GM23338 (cell line): Measurements from ENCODE around the gene MRPS18B. TPM values are rescaled to one million over a fixed set of nuclear protein-coding genes. Genes with fewer than 3 reads are reported as not detected.

Source experiments
- ATAC-seq: fragments of 200-7000 bp; cut with Tn5 transposase; 3 replicates; pipeline ENCODE4 v1.9.1; 2020
- DNase-seq: peaks from one replicate; pipeline ENCODE4 v3.0.0-alpha.2; 2015; ENCODE audit warnings: low spot score
- H2AFZ ChIP-seq: fragments of 200-600 bp; sonication (generic); 2 replicates; pipeline ENCODE4 v1.8.0; 2016; ENCODE audit warnings: antibody characterized with exemption, mild to moderate bottlenecking, moderate library complexity
- H3F3A ChIP-seq: fragments of 200-600 bp; sonication (generic); replicated peaks from 2 replicates; pipeline ENCODE4 v1.8.0; 2017; ENCODE audit warnings: antibody characterized with exemption, mixed run types, low read depth
- H3K27ac ChIP-seq: fragments of 200-600 bp; sonication (generic); 2 replicates; pipeline ENCODE4 v1.6.1; 2016; ENCODE audit warnings: low read depth
- H3K27me3 ChIP-seq: fragments of 200-600 bp; sonication (generic); 2 replicates; pipeline ENCODE4 v1.8.0; 2016; ENCODE audit warnings: mild to moderate bottlenecking, mixed run types, moderate library complexity; ENCODE audit not compliant: insufficient read depth
- H3K36me3 ChIP-seq: fragments of 200-600 bp; sonication (generic); 2 replicates; pipeline ENCODE4 v1.8.0; 2016; ENCODE audit warnings: mild to moderate bottlenecking; ENCODE audit not compliant: insufficient read depth
- H3K4me1 ChIP-seq: fragments of 200-600 bp; sonication (generic); 2 replicates; pipeline ENCODE4 v1.8.0; 2016; ENCODE audit warnings: mild to moderate bottlenecking, moderate library complexity; ENCODE audit not compliant: insufficient read depth
- H3K4me2 ChIP-seq: fragments of 200-600 bp; sonication (generic); 2 replicates; pipeline ENCODE4 v1.7.1; 2017; ENCODE audit warnings: mixed run types
- H3K4me3 ChIP-seq: fragments of 200-600 bp; sonication (generic); 2 replicates; pipeline ENCODE4 v1.6.1; 2016; ENCODE audit warnings: mixed run types
- H3K79me2 ChIP-seq: fragments of 200-600 bp; sonication (generic); replicated peaks from 2 replicates; pipeline ENCODE4 v1.8.0; 2017; ENCODE audit warnings: mild to moderate bottlenecking; ENCODE audit not compliant: insufficient read depth
- H3K9me2 ChIP-seq: fragments of 200-600 bp; sonication (generic); 2 replicates; pipeline ENCODE4 v1.8.0; 2017; ENCODE audit not compliant: insufficient read depth
- H4K20me1 ChIP-seq: fragments of 200-600 bp; sonication (generic); replicated peaks from 2 replicates; pipeline ENCODE4 v1.8.0; 2017; ENCODE audit warnings: mild to moderate bottlenecking; ENCODE audit not compliant: insufficient read depth
- H3K27ac Mint-ChIP-seq: 2 replicates; pipeline ENCODE4 v1.8.0; 2020; ENCODE audit warnings: inconsistent platforms, mild to moderate bottlenecking, moderate library complexity, mixed read lengths
- H3K27me3 Mint-ChIP-seq: 3 replicates; pipeline ENCODE4 v1.8.0; 2022; ENCODE audit warnings: low read depth, mild to moderate bottlenecking, moderate library complexity, mixed read lengths, inconsistent platforms; ENCODE audit not compliant: insufficient read depth, poor library complexity
- H3K36me3 Mint-ChIP-seq: 3 replicates; pipeline ENCODE4 v1.8.0; 2021; ENCODE audit warnings: low read depth, mild to moderate bottlenecking, inconsistent platforms, moderate library complexity, mixed read lengths
- H3K4me1 Mint-ChIP-seq: 3 replicates; pipeline ENCODE4 v1.8.0; 2020; ENCODE audit warnings: mild to moderate bottlenecking, inconsistent platforms, mixed read lengths
- H3K4me3 Mint-ChIP-seq: 3 replicates; pipeline ENCODE4 v1.8.0; 2021; ENCODE audit warnings: moderate library complexity, mild to moderate bottlenecking, inconsistent platforms, mixed read lengths
- H3K9me3 Mint-ChIP-seq: 3 replicates; pipeline ENCODE4 v1.8.0; 2020; ENCODE audit warnings: moderate library complexity, mild to moderate bottlenecking, inconsistent platforms, mixed read lengths
- CREB1 ChIP-seq: fragments of 250-450 bp; sonication (Bioruptor Pico); IDR thresholded peaks from 2 replicates; pipeline ENCODE4 v1.5.0; 2020; ENCODE audit warnings: low read depth, mild to moderate bottlenecking, moderate library complexity
- CTCF ChIP-seq, 2 experiments: fragments of 200-600 bp in 1 of 2; sonication (generic) in 1 of 2; conservative IDR thresholded peaks; 2 replicates each; pipeline versions ENCODE4 v1.5.1 to v1.6.1; 2016 to 2017; ENCODE audit warnings: antibody characterized with exemption in 2 of 2, low read depth in 2 of 2, mild to moderate bottlenecking in 2 of 2, moderate library complexity in 1 of 2
- EZH2 ChIP-seq: fragments of 200-600 bp; sonication (generic); IDR thresholded peaks from one replicate; pipeline ENCODE4 v1.8.0; 2017; ENCODE audit warnings: antibody characterized with exemption, mild to moderate bottlenecking, low read depth; ENCODE audit not compliant: unreplicated experiment
- EZH2phosphoT487 ChIP-seq: fragments of 200-600 bp; sonication (generic); IDR thresholded peaks from one replicate; pipeline ENCODE4 v1.8.1; 2018; ENCODE audit warnings: antibody characterized with exemption; ENCODE audit not compliant: unreplicated experiment
- POLR2AphosphoS5 ChIP-seq: IDR thresholded peaks from 2 replicates; pipeline ENCODE4 v1.6.1; 2016; ENCODE audit warnings: antibody characterized with exemption, low read depth
- STAT1 ChIP-seq: IDR thresholded peaks from one replicate; pipeline ENCODE4 v1.6.1; 2016; ENCODE audit warnings: antibody characterized with exemption; ENCODE audit not compliant: unreplicated experiment
- ZNF114 ChIP-seq: fragments of 250-450 bp; sonication (Bioruptor Pico); IDR thresholded peaks from 2 replicates; pipeline ENCODE4 v1.5.0; 2020; ENCODE audit warnings: mild to moderate bottlenecking, moderate library complexity
- polyA plus RNA-seq: library from polyadenylated mRNA; unstranded; fragments of >200 nt; fragmentation: Nextera tagmentation; extraction: Ambion mirVana; gene quantifications from 2 replicates; pipeline ENCODE4 v1.2.1, GENCODE V29; 2016
- total RNA-seq: library from RNA; depleted of rRNA; stranded (reverse); fragments of >200 nt; shearing (Covaris generic); gene quantifications from 2 replicates; pipeline ENCODE4 v1.2.3, GENCODE V29; 2014
- TF ChIP-seq, protein P1 (sequence below): IDR thresholded peaks from one replicate; pipeline ENCODE4 v1.6.1; 2018; ENCODE audit warnings: antibody characterized with exemption; ENCODE audit not compliant: unreplicated experiment
- TF ChIP-seq, protein P2 (sequence below): fragments of 250-450 bp; sonication (Bioruptor Pico); IDR thresholded peaks from 2 replicates; pipeline ENCODE4 v1.5.0; 2020; ENCODE audit warnings: mild to moderate bottlenecking, moderate library complexity

The MRPS18B gene
- total and polyA plus RNA-seq, 2 experiments from 2014 or later, result 49.2 to 73.6 TPM

- Histone ChIP-seq H3K4me2 (peak overlapping the region; percentile 99), H3K27ac (no peak overlapping the region), H3K36me3 (0 out of 2 replicates have a peak, but pooled peaks cover 3% of the 10 kb centered on the region), H3K4me3 (peak overlapping the region; percentile 95), H3K4me1 (peaks cover 18% of the 10 kb centered on the region), H2AFZ (peak overlapping the region; percentile 98), H3F3A (peaks cover 10% of the 10 kb centered on the region; the same call in 1 of the 2 replicates), H3K9me2 (no peaks in the 10 kb centered on the region), H3K79me2 (peaks cover 42% of the 10 kb centered on the region), H4K20me1 (peaks cover 26% of the 10 kb centered on the region), H3K27me3 (peaks cover 6% of the 10 kb centered on the region; the same call in 1 of the 2 replicates)
- DNase-seq, result no peak
- Mint-ChIP-seq H3K36me3 (peaks cover 14% of the 10 kb centered on the region), H3K4me3 (peak overlapping the region; percentile 96), H3K27ac (peak overlapping the region; percentile 85), H3K9me3 (no peaks in the 10 kb centered on the region; the same call in 2 of the 3 replicates), H3K4me1 (peaks cover 31% of the 10 kb centered on the region), H3K27me3 (peaks cover 13% of the 10 kb centered on the region)
- no peak for TF ChIP-seq ZNF114 (CRISPR knock-in tag)
- TF ChIP-seq EZH2, result no peak
- no peak for TF ChIP-seq EZH2phosphoT487
- TF ChIP-seq, protein P1, sequence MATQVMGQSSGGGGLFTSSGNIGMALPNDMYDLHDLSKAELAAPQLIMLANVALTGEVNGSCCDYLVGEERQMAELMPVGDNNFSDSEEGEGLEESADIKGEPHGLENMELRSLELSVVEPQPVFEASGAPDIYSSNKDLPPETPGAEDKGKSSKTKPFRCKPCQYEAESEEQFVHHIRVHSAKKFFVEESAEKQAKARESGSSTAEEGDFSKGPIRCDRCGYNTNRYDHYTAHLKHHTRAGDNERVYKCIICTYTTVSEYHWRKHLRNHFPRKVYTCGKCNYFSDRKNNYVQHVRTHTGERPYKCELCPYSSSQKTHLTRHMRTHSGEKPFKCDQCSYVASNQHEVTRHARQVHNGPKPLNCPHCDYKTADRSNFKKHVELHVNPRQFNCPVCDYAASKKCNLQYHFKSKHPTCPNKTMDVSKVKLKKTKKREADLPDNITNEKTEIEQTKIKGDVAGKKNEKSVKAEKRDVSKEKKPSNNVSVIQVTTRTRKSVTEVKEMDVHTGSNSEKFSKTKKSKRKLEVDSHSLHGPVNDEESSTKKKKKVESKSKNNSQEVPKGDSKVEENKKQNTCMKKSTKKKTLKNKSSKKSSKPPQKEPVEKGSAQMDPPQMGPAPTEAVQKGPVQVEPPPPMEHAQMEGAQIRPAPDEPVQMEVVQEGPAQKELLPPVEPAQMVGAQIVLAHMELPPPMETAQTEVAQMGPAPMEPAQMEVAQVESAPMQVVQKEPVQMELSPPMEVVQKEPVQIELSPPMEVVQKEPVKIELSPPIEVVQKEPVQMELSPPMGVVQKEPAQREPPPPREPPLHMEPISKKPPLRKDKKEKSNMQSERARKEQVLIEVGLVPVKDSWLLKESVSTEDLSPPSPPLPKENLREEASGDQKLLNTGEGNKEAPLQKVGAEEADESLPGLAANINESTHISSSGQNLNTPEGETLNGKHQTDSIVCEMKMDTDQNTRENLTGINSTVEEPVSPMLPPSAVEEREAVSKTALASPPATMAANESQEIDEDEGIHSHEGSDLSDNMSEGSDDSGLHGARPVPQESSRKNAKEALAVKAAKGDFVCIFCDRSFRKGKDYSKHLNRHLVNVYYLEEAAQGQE, result no peak
- no peak for TF ChIP-seq CTCF (conservative IDR thresholded peaks at IDR 0.05; ENCODE audit: low read depth in 2 of 2)
- no peak; the same call in 2 of the 3 replicates for ATAC-seq
Observed at GRCh38 chr6:30570740-30571074, 46.9 kb upstream of the MRPS18B start.

DNA sequence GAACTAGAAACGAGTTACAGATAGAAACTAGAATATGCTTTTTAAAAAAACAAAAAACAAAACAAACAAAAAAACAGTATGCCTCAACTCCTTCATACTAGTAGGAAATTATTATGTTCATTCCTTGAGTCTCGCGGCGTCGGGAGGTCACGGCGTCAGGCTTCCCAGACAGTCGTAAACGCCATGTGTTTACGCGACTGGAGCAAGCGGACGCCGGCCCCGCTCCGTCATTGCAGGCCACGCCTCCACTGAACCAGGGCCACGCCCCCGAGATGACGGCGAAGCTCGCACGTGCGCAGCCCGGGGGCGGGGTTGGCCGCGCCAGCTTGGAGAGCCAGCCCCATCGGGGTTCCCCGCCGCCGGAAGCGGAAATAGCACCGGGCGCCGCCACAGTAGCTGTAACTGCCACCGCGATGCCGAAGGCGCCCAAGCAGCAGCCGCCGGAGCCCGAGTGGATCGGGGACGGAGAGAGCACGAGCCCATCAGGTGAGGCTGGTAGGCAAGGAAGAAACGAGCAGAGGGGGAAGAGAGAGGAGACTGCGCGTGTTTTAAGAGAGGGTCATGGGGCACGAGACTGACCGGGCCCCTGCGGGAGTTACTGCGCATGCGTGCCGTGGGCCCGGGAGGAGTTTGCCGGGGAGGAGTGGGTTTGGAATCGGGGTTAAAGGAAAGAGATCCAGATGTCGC lies 46.4 kb upstream of the MRPS18B start, which contains the start of gene ABCF1:
Gene ABCF1, plus strand, starts transcription at position 368 of the 687 bp plus-strand sequence. Its CDS starts 46 bp downstream, at position 414.
- H4K20me1 ChIP-seq, result peaks cover 26% of the 10 kb centered on the region
- peaks cover 47% of the 10 kb centered on the region for H3K79me2 ChIP-seq
- peaks cover 6% of the 10 kb centered on the region; the same call in 1 of the 2 replicates for H3K27me3 ChIP-seq
- H3K27ac ChIP-seq, result peak within 1 kb of the TSS; percentile 73; the same call in 1 of the 2 replicates
- peak within 1 kb of the TSS; percentile 95 for H3K4me3 ChIP-seq
- Mint-ChIP-seq H3K27ac (peak within 1 kb of the TSS; percentile 97), H3K36me3 (peaks cover 14% of the 10 kb centered on the region), H3K9me3 (no peaks in the 10 kb centered on the region; the same call in 2 of the 3 replicates), H3K4me1 (peaks cover 31% of the 10 kb centered on the region), H3K27me3 (peaks cover 13% of the 10 kb centered on the region), H3K4me3 (peak within 1 kb of the TSS; percentile 96)
- 0 out of 2 replicates have a peak, but pooled peaks cover 3% of the 10 kb centered on the region for H3K36me3 ChIP-seq
- H2AFZ ChIP-seq, result peak within 1 kb of the TSS; percentile 98
- no peaks in the 10 kb centered on the region for H3K9me2 ChIP-seq
- H3K4me1 ChIP-seq, result peaks cover 18% of the 10 kb centered on the region
- peaks cover 8% of the 10 kb centered on the region; the same call in 1 of the 2 replicates for H3F3A ChIP-seq
- peak; percentile 98 for DNase-seq
- peak within 1 kb of the TSS; percentile 99 for H3K4me2 ChIP-seq
- ATAC-seq, result peak; percentile 96
- TF ChIP-seq CREB1 (CRISPR knock-in tag) (peak; percentile 90), EZH2 (no peak), POLR2AphosphoS5 (peak; percentile 96), STAT1 (no peak)
- TF ChIP-seq, protein P2, sequence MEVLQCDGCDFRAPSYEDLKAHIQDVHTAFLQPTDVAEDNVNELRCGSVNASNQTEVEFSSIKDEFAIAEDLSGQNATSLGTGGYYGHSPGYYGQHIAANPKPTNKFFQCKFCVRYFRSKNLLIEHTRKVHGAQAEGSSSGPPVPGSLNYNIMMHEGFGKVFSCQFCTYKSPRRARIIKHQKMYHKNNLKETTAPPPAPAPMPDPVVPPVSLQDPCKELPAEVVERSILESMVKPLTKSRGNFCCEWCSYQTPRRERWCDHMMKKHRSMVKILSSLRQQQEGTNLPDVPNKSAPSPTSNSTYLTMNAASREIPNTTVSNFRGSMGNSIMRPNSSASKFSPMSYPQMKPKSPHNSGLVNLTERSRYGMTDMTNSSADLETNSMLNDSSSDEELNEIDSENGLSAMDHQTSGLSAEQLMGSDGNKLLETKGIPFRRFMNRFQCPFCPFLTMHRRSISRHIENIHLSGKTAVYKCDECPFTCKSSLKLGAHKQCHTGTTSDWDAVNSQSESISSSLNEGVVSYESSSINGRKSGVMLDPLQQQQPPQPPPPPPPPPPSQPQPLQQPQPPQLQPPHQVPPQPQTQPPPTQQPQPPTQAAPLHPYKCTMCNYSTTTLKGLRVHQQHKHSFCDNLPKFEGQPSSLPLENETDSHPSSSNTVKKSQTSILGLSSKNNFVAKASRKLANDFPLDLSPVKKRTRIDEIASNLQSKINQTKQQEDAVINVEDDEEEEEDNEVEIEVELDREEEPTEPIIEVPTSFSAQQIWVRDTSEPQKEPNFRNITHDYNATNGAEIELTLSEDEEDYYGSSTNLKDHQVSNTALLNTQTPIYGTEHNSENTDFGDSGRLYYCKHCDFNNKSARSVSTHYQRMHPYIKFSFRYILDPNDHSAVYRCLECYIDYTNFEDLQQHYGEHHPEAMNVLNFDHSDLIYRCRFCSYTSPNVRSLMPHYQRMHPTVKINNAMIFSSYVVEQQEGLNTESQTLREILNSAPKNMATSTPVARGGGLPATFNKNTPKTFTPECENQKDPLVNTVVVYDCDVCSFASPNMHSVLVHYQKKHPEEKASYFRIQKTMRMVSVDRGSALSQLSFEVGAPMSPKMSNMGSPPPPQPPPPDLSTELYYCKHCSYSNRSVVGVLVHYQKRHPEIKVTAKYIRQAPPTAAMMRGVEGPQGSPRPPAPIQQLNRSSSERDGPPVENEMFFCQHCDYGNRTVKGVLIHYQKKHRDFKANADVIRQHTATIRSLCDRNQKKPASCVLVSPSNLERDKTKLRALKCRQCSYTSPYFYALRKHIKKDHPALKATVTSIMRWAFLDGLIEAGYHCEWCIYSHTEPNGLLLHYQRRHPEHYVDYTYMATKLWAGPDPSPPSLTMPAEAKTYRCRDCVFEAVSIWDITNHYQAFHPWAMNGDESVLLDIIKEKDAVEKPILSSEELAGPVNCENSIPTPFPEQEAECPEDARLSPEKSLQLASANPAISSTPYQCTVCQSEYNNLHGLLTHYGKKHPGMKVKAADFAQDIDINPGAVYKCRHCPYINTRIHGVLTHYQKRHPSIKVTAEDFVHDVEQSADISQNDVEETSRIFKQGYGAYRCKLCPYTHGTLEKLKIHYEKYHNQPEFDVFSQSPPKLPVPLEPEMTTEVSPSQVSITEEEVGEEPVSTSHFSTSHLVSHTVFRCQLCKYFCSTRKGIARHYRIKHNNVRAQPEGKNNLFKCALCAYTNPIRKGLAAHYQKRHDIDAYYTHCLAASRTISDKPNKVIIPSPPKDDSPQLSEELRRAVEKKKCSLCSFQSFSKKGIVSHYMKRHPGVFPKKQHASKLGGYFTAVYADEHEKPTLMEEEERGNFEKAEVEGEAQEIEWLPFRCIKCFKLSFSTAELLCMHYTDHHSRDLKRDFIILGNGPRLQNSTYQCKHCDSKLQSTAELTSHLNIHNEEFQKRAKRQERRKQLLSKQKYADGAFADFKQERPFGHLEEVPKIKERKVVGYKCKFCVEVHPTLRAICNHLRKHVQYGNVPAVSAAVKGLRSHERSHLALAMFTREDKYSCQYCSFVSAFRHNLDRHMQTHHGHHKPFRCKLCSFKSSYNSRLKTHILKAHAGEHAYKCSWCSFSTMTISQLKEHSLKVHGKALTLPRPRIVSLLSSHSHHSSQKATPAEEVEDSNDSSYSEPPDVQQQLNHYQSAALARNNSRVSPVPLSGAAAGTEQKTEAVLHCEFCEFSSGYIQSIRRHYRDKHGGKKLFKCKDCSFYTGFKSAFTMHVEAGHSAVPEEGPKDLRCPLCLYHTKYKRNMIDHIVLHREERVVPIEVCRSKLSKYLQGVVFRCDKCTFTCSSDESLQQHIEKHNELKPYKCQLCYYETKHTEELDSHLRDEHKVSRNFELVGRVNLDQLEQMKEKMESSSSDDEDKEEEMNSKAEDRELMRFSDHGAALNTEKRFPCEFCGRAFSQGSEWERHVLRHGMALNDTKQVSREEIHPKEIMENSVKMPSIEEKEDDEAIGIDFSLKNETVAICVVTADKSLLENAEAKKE (CRISPR knock-in tag), result no peak
